Activated T-helper 17 cell treated with anti-CD3 and anti-CD28 coated beads, Interleukin-2, amount 50 U/mL, for 72 hours (primary cell): ENCODE results near the gene CAMKK2. TPM values are rescaled to one million over a fixed set of nuclear protein-coding genes. Genes with fewer than 3 reads are reported as not detected.
"Not testable (repeated sequence)": the region's sequence is repeated elsewhere in the genome, so short reads cannot be mapped to it uniquely, and the experiment has no call there.

Source experiments
- ATAC-seq: fragments of 150-1000 bp; cut with Tn5 transposase; replicated peaks from 2 replicates; pipeline ENCODE4 v1.10.0; 2021; ENCODE audit warnings: mild to moderate bottlenecking, moderate library complexity
- H3K27ac Mint-ChIP-seq: one replicate; pipeline ENCODE4 v1.8.0; 2022; ENCODE audit warnings: mixed read lengths
- H3K27me3 Mint-ChIP-seq: one replicate; pipeline ENCODE4 v1.8.0; 2022; ENCODE audit warnings: mixed read lengths
- H3K36me3 Mint-ChIP-seq: one replicate; pipeline ENCODE4 v1.8.0; 2022; ENCODE audit warnings: low read depth, mild to moderate bottlenecking, mixed read lengths
- H3K4me1 Mint-ChIP-seq: one replicate; pipeline ENCODE4 v1.8.0; 2022; ENCODE audit warnings: mixed read lengths
- H3K4me3 Mint-ChIP-seq: one replicate; pipeline ENCODE4 v1.8.0; 2022; ENCODE audit warnings: mild to moderate bottlenecking, mixed read lengths
- H3K9me3 Mint-ChIP-seq: one replicate; pipeline ENCODE4 v1.8.0; 2022; ENCODE audit warnings: mixed read lengths
- total RNA-seq, 2 donors: library from RNA; stranded (reverse); gene quantifications; one replicate each; pipeline ENCODE4 v1.2.3, GENCODE V29; 2022

CAMKK2 gene
- total RNA-seq, 2 donors from 2014 or later, result 16.9 to 30.1 TPM

GRCh38 chr12:121278169-121279070, 18.1 kb downstream of the CAMKK2 start:
- Mint-ChIP-seq H3K27ac (no peak overlapping the region), H3K4me3 (no peak overlapping the region), H3K9me3 (no peaks in the 10 kb centered on the region), H3K36me3 (peaks cover 18% of the 10 kb centered on the region), H3K4me1 (peaks cover 6% of the 10 kb centered on the region), H3K27me3 (no peaks in the 10 kb centered on the region)
- no peak for ATAC-seq

DNA sequence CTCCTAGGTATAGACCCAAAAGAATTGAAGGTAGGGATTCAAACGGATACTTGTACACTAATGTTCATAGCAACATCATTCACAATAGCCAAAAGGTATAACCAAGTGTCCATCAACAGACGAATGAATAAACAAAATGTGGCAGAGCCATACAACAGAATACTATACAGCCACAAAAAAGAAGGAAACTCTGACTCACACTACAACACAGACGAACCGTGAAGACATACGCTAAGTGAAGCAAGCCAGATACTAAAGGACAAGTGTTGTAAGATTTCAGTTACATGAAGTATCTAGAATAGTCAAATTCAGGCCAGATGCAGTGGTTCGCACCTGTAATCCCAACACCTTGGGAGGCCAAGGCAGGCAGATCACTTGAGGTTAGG, 19.1 kb downstream of the CAMKK2 start:
- H3K27me3 Mint-ChIP-seq, result no peaks in the 10 kb centered on the region
- H3K4me3 Mint-ChIP-seq, result peak overlapping the region; percentile 63
- H3K9me3 Mint-ChIP-seq, result no peaks in the 10 kb centered on the region
- peak; percentile 58 for ATAC-seq
- peak overlapping the region; percentile 13 for H3K27ac Mint-ChIP-seq
- H3K36me3 Mint-ChIP-seq, result peaks cover 25% of the 10 kb centered on the region
- peaks cover 6% of the 10 kb centered on the region for H3K4me1 Mint-ChIP-seq

DNA sequence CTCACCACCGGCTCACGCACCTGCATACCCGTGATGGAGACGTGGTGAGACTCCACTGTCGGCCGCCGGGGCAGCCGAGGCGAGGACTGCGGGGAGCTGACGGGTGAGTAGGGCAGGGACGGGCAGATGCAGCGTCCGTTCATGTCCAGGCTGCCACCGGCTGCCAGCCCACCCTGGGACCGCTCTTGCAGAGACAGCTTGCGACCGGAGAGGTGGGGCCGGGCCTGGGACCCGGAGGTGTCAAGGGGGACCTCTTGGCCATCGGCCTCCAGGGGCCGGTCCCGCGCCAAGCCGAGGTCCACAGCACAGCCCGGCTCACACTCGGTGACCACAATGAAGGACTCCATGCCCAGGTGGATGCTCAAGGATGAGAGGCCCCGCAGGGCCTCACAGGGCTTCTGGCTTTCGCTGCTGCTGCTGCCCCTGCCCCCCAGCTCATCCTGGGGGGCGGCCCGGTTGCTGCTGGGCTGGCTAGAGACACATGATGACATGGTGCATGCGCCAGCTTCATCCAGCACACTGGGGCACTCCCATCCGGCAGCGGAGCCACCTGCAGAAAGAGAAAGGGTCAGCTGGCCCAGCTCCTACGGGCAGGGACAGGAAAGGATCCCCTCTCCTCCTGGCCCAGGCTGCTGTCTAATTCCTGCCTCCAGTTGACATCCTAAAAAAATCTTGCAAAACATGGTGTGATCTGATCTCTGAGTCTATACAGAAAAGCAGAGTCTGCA, 22.3 kb downstream of the CAMKK2 start:
- no peak overlapping the region for H3K27ac Mint-ChIP-seq
- H3K4me1 Mint-ChIP-seq, result peaks cover 6% of the 10 kb centered on the region
- peaks cover 49% of the 10 kb centered on the region for H3K36me3 Mint-ChIP-seq
- H3K4me3 Mint-ChIP-seq, result no peak overlapping the region
- ATAC-seq, result no peak
- H3K9me3 Mint-ChIP-seq, result no peaks in the 10 kb centered on the region
- no peaks in the 10 kb centered on the region for H3K27me3 Mint-ChIP-seq

DNA sequence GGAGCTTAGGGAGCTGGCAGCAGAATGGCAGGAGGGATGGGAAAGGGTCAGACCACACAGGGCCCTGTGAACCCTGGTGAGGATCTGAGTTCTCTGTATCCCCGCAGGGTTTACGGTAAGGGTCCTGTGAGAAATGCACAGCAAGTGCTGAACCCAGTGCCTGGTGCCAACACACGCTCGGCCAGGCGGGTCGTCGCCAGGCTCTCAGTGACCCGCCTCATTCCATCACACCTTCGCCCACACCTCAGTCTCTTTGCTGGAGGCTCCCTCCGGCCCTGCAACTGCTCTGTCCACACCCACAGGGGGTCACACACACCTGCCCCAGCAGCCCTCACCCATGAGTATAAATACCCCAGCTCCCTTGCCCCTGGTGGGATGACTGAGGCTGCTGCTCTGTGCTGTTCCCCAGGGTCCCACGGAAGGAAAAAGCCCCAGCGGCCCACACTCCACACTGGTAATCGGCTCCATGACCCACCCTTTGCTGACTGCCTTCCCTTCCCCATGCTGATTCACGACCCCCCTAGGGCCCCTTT, 23.1 kb downstream of the CAMKK2 start:
- Mint-ChIP-seq H3K36me3 (peaks cover 51% of the 10 kb centered on the region), H3K27ac (no peak overlapping the region), H3K4me1 (peaks cover 6% of the 10 kb centered on the region), H3K4me3 (no peak overlapping the region), H3K9me3 (no peaks in the 10 kb centered on the region), H3K27me3 (no peaks in the 10 kb centered on the region)
- ATAC-seq, result no peak

GRCh38 chr12:121267822-121268221, 28.7 kb downstream of the CAMKK2 start:
- Mint-ChIP-seq H3K36me3 (peaks cover 76% of the 10 kb centered on the region), H3K4me1 (peaks cover 3% of the 10 kb centered on the region), H3K9me3 (no peaks in the 10 kb centered on the region), H3K4me3 (no peak overlapping the region), H3K27ac (no peak overlapping the region), H3K27me3 (no peaks in the 10 kb centered on the region)
- ATAC-seq, result no peak

DNA sequence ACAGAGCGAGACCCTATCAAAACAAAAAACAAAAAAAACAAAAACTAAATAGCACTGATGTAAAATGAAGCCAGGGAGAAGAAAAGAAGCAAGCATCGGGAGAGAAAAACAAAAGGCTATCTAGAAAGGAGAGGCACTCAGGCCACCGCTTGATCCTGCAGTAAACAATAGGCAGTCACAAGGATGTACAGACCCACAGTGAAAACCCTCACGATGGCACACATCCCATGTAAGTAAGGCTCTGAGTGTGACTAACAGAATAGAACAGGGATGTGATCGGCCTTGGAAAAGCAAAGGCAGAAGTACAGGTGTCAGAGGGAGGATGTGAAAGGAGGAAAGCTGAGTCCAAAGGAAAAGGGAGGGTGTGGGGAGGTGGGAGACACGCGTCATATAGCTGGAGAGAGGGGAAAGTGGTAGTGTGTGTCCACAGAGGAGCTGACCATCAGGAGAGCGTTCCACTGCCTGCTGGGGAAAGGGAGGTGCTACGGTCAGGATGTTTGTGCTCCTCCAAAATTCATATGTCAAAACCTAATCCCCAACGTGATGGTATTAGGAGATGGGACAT, 31.5 kb downstream of the CAMKK2 start:
- Mint-ChIP-seq H3K4me3 (no peak overlapping the region), H3K27me3 (no peaks in the 10 kb centered on the region), H3K27ac (no peak overlapping the region), H3K4me1 (peaks cover 3% of the 10 kb centered on the region), H3K9me3 (no peaks in the 10 kb centered on the region), H3K36me3 (peaks cover 84% of the 10 kb centered on the region)
- no peak for ATAC-seq

DNA sequence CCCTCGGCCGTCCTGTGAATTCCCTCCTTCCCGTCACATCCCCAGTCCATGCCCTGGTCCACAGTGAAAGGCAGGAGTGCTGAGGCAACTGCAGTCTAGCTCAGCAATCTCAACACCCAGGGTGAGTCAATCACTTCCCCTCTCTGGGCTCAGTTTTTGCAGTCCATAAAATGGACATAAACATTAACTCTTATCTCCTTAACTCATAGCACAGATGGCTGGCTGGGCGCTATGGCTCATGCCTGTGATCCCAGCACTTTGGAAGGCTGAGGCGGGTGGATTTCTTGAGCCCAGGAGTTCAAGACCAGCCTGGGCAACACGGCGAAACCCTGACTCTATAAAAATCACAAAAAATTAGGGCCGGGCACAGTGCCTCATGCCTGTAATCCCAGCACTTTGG, 32.4 kb downstream of the CAMKK2 start:
- no peak overlapping the region for H3K27ac Mint-ChIP-seq
- no peak for ATAC-seq

DNA sequence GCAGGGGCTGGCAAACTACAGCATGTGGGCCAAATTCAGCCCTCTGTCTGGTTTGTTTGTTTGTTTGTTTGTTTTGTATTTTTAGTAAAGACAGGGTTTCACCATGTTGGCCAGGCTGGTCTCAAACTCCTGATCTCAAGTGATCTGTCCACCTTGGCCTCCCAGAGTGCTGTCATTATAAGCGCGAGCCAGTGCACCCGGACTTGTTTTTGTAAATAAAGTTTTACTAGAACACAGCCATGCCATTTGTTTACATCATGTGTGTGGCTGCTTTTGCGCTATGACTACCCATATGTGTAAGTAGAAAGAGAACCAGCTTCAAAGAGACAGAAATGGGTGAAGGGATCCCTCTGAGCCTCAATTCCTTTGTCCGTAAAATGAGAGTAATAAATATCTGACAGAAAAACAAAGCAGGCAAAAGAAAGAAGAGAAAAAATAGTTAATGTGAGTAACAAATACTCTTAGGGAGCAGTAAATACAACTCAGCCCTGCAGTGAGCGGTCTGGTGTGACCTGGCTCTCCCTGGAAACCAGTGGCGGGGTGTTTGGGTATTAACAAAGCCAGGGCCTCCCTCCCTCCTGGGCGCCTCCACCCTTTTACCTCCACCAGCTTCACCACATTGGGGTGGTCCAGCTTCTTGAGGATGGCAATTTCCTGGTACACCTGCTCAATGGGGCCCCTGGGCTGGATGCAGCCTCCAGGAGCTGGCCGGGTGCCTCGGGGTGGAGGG, 33.1 kb downstream of the CAMKK2 start:
- Mint-ChIP-seq H3K36me3 (peaks cover 85% of the 10 kb centered on the region), H3K27ac (peak overlapping the region; percentile 45), H3K4me3 (no peak overlapping the region), H3K4me1 (peaks cover 3% of the 10 kb centered on the region), H3K9me3 (no peaks in the 10 kb centered on the region), H3K27me3 (no peaks in the 10 kb centered on the region)
- no peak for ATAC-seq

More for the DNA sequence above, 32.4 kb downstream of the CAMKK2 start:
- Mint-ChIP-seq H3K27me3 (no peaks in the 10 kb centered on the region), H3K4me1 (peaks cover 3% of the 10 kb centered on the region), H3K36me3 (peaks cover 84% of the 10 kb centered on the region), H3K4me3 (no peak overlapping the region), H3K9me3 (no peaks in the 10 kb centered on the region)

GRCh38 chr12:121261398-121261797, 35.1 kb downstream of the CAMKK2 start:
- no peaks in the 10 kb centered on the region for H3K9me3 Mint-ChIP-seq
- H3K27ac Mint-ChIP-seq, result no peak overlapping the region
- H3K4me3 Mint-ChIP-seq, result no peak overlapping the region
- ATAC-seq, result no peak
- H3K4me1 Mint-ChIP-seq, result peaks cover 3% of the 10 kb centered on the region
- no peaks in the 10 kb centered on the region for H3K27me3 Mint-ChIP-seq
- H3K36me3 Mint-ChIP-seq, result peaks cover 77% of the 10 kb centered on the region

- H3K27ac Mint-ChIP-seq, result peak overlapping the region; percentile 40
- H3K9me3 Mint-ChIP-seq, result no peaks in the 10 kb centered on the region
- no peaks in the 10 kb centered on the region for H3K27me3 Mint-ChIP-seq
- peaks cover 3% of the 10 kb centered on the region for H3K4me1 Mint-ChIP-seq
- ATAC-seq, result no peak
- H3K4me3 Mint-ChIP-seq, result no peak overlapping the region
- H3K36me3 Mint-ChIP-seq, result peaks cover 84% of the 10 kb centered on the region
Measured at GRCh38 chr12:121260091-121260490, 36.4 kb downstream of the CAMKK2 start.

DNA sequence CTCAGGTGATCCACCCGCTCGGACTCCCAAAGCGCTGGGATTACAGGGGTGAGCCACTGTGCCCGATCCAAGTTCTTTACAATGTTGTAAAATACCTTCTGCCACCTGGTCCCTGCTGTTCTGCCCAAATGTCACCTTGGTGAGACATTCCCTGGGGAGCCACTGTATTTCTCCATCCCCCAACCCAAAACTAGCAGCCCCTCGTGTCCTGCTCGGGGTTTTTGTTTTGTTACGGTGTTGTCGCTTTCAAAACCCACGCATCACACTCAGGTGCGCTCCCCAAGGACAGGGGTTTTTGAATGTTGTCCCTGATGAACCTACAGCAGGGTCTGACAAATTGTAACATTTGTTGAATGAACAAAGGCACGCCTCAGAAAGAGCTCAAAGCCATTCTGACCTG, 37.4 kb downstream of the CAMKK2 start:
- no peaks in the 10 kb centered on the region for H3K4me1 Mint-ChIP-seq
- no peak overlapping the region for H3K27ac Mint-ChIP-seq
- H3K9me3 Mint-ChIP-seq, result no peaks in the 10 kb centered on the region
- no peak overlapping the region for H3K4me3 Mint-ChIP-seq
- peaks cover 86% of the 10 kb centered on the region for H3K36me3 Mint-ChIP-seq
- ATAC-seq, result no peak
- H3K27me3 Mint-ChIP-seq, result no peaks in the 10 kb centered on the region

- not testable (repeated sequence) for H3K4me1 Mint-ChIP-seq, H3K27me3 Mint-ChIP-seq, H3K27ac Mint-ChIP-seq, ATAC-seq, H3K4me3 Mint-ChIP-seq, H3K9me3 Mint-ChIP-seq
- peaks cover 87% of the 10 kb centered on the region for H3K36me3 Mint-ChIP-seq
Measured at GRCh38 chr12:121257704-121258449, 38.6 kb downstream of the CAMKK2 start.

- Mint-ChIP-seq H3K36me3 (peaks cover 88% of the 10 kb centered on the region), H3K4me1 (peaks cover 8% of the 10 kb centered on the region), H3K4me3 (no peak overlapping the region), H3K27me3 (no peaks in the 10 kb centered on the region), H3K9me3 (peaks cover 3% of the 10 kb centered on the region), H3K27ac (no peak overlapping the region)
- ATAC-seq, result peak; percentile 24
Measured at GRCh38 chr12:121255433-121255832, 41.1 kb downstream of the CAMKK2 start.
